Vagina (tissue), 2 donors: Measurements from ENCODE around the gene PIMREG. TPM values are rescaled to one million over a fixed set of nuclear protein-coding genes. Genes with fewer than 3 reads are reported as not detected.
"Not testable (repeated sequence)": the region's sequence is repeated elsewhere in the genome, so short reads cannot be mapped to it uniquely, and the experiment has no call there.

ENCODE experiments used
- DNase-seq, 2 donors: peaks; one replicate each; pipeline ENCODE4 v3.0.0-alpha.2; 2017; ENCODE audit errors: extremely low spot score in 2 of 2
- H3K27ac ChIP-seq: fragments of 200-600 bp; sonication (generic); one replicate; pipeline ENCODE4 v1.5.1; 2019
- H3K27me3 ChIP-seq: fragments of 200-600 bp; sonication (generic); one replicate; pipeline ENCODE4 v1.5.1; 2019
- H3K36me3 ChIP-seq, 2 donors: fragments of 200-600 bp; sonication (generic); one replicate each; pipeline ENCODE4 v1.5.1; 2017 to 2019
- H3K4me1 ChIP-seq: fragments of 200-600 bp; sonication (generic); one replicate; pipeline ENCODE4 v1.5.1; 2019
- H3K4me3 ChIP-seq, 2 donors: fragments of 200-600 bp; sonication (generic); 1 replicate in 1 of 2; 2 replicates in 1 of 2; pipeline ENCODE4 v1.5.1; 2016 to 2019
- H3K9me3 ChIP-seq: fragments of 200-600 bp; sonication (generic); one replicate; pipeline ENCODE4 v1.5.1; 2019
- CTCF ChIP-seq, 3 experiments: fragments of 450-650 bp in 2 of 3; fragments of 200-600 bp in 1 of 3; sonication (generic) in 1 of 3; IDR thresholded peaks; one replicate each; pipeline ENCODE4 v1.5.1; 2017 to 2019; ENCODE audit warnings: antibody characterized with exemption in 3 of 3, mild to moderate bottlenecking in 2 of 3, moderate library complexity in 2 of 3
- POLR2A ChIP-seq, 2 donors: fragments of 450-650 bp; IDR thresholded peaks; one replicate each; pipeline ENCODE4 v1.6.1; 2017; ENCODE audit warnings: antibody characterized with exemption in 2 of 2, mild to moderate bottlenecking in 2 of 2, moderate library complexity in 2 of 2
- POLR2AphosphoS5 ChIP-seq, 2 donors: sonication (generic); formaldehyde crosslinking; IDR thresholded peaks; one replicate each; pipeline ENCODE4 v1.9.0; 2017; ENCODE audit warnings: antibody characterized with exemption in 2 of 2, mild to moderate bottlenecking in 2 of 2, low read depth in 1 of 2; ENCODE audit not compliant: insufficient read depth in 1 of 2
- intact Hi-C: fragments of 100-400 bp; cut with DNase I; formaldehyde crosslinking; loops from one replicate; pipeline ENCODE4 v1.15.1; 2023
- total RNA-seq: library from RNA; depleted of rRNA; stranded (reverse); fragments of >200 nt; gene quantifications from one replicate; pipeline ENCODE4 v1.2.3, GENCODE V29; 2016

Gene PIMREG
- total RNA-seq, 1 donor from 2014 or later, result 0.74 TPM

- Histone ChIP-seq H3K27me3 (no peaks in the 10 kb centered on the region), H3K9me3 (no peaks in the 10 kb centered on the region), H3K4me1 (peaks cover 10% of the 10 kb centered on the region), H3K4me3 (no peak overlapping the region), H3K27ac (no peak overlapping the region), H3K36me3 (no peaks in the 10 kb centered on the region)
- no peak for DNase-seq
- intact Hi-C loops, result no loop called here
- TF ChIP-seq POLR2A (IDR thresholded peaks at IDR 0.05) (no peak), POLR2AphosphoS5 (IDR thresholded peaks at IDR 0.05; ENCODE audit: insufficient read depth in 1 of 2, low read depth in 1 of 2) (no peak), CTCF (IDR thresholded peaks at IDR 0.05) (no peak)
These were observed 33.7 kb downstream of the PIMREG start for GRCh38 chr17:6477831-6478383.

- Histone ChIP-seq H3K4me1 (peaks cover 5% of the 10 kb centered on the region), H3K4me3 (no peak overlapping the region), H3K27ac (no peak overlapping the region), H3K36me3 (no peaks in the 10 kb centered on the region), H3K9me3 (no peaks in the 10 kb centered on the region), H3K27me3 (no peaks in the 10 kb centered on the region)
- TF ChIP-seq CTCF (IDR thresholded peaks at IDR 0.05), result no peak
- TF ChIP-seq POLR2A (IDR thresholded peaks at IDR 0.05), result no peak
- no peak for TF ChIP-seq POLR2AphosphoS5 (IDR thresholded peaks at IDR 0.05; ENCODE audit: insufficient read depth in 1 of 2, low read depth in 1 of 2)
- intact Hi-C loops, result no loop called here
- no peak for DNase-seq
These were observed 34.2 kb downstream of the PIMREG start for GRCh38 chr17:6478486-6478885.

GRCh38 chr17:6479622-6480302, 35.5 kb downstream of the PIMREG start:
- no peak overlapping the region for H3K4me3 ChIP-seq
- intact Hi-C loops, result no loop called here
- no peaks in the 10 kb centered on the region for H3K27me3 ChIP-seq
- no peak for TF ChIP-seq POLR2AphosphoS5 (IDR thresholded peaks at IDR 0.05; ENCODE audit: insufficient read depth in 1 of 2, low read depth in 1 of 2)
- H3K4me1 ChIP-seq, result peaks cover 5% of the 10 kb centered on the region
- DNase-seq, result no peak
- no peaks in the 10 kb centered on the region for H3K36me3 ChIP-seq
- H3K27ac ChIP-seq, result no peak overlapping the region
- H3K9me3 ChIP-seq, result no peaks in the 10 kb centered on the region

GRCh38 chr17:6480303-6480675, 36.0 kb downstream of the PIMREG start:
- intact Hi-C loops, result no loop called here
- Histone ChIP-seq H3K9me3 (no peaks in the 10 kb centered on the region), H3K4me1 (peaks cover 4% of the 10 kb centered on the region), H3K27ac (no peak overlapping the region), H3K36me3 (no peaks in the 10 kb centered on the region), H3K27me3 (no peaks in the 10 kb centered on the region), H3K4me3 (no peak overlapping the region)
- DNase-seq, result no peak
- TF ChIP-seq POLR2AphosphoS5 (IDR thresholded peaks at IDR 0.05; ENCODE audit: insufficient read depth in 1 of 2, low read depth in 1 of 2) (no peak), POLR2A (IDR thresholded peaks at IDR 0.05) (no peak), CTCF (IDR thresholded peaks at IDR 0.05) (no peak)

- no peaks in the 10 kb centered on the region for H3K9me3 ChIP-seq
- intact Hi-C loops, result no loop called here
- no peak overlapping the region for H3K4me3 ChIP-seq
- TF ChIP-seq CTCF (IDR thresholded peaks at IDR 0.05), result no peak
- TF ChIP-seq POLR2AphosphoS5 (IDR thresholded peaks at IDR 0.05; ENCODE audit: insufficient read depth in 1 of 2, low read depth in 1 of 2), result no peak
- no peak for TF ChIP-seq POLR2A (IDR thresholded peaks at IDR 0.05)
- no peak for DNase-seq
- no peak overlapping the region for H3K27ac ChIP-seq
- H3K36me3 ChIP-seq, result no peaks in the 10 kb centered on the region
- no peaks in the 10 kb centered on the region for H3K27me3 ChIP-seq
- H3K4me1 ChIP-seq, result no peaks in the 10 kb centered on the region
These were observed 37.8 kb downstream of the PIMREG start for GRCh38 chr17:6482105-6482455.

- H3K27me3 ChIP-seq, H3K9me3 ChIP-seq, H3K4me1 ChIP-seq, H3K4me3 ChIP-seq, DNase-seq, H3K27ac ChIP-seq, H3K36me3 ChIP-seq, intact Hi-C loops: not testable (repeated sequence)
These were observed 38.5 kb downstream of the PIMREG start for GRCh38 chr17:6482796-6483195.
